HG03575 (cell line): ENCODE measurements around the gene NOL9.
"Not testable (repeated sequence)": the region's sequence is repeated elsewhere in the genome, so short reads cannot be mapped to it uniquely, and the experiment has no call there.

Experiments
- ATAC-seq: cut with Tn5 transposase; IDR thresholded peaks from one replicate; pipeline ENCODE4 v1.9.1; 2021; ENCODE audit not compliant: unreplicated experiment, insufficient number of reproducible peaks, low FRiP score; ENCODE audit errors: extremely low read depth

Gene NOL9

DNA sequence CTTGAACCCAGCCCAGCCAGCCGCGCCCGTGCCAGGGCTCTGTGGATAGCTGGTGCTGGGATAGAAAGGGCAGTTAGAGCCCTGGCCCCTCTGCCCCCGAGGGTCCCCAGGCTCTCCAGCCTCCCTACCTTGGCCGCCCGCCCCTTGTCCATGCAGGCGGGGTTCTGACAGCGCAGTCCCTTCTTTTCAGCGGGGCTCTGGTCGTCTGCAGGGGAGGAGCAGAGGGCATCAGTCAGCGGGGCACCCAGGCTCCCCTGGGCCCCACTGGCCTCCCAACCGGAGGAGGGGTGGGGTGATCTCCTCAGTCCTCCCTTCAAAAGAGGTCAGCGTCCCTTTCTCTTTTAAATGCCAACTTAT, 58.0 kb downstream of the NOL9 start:
- no peak for ATAC-seq

DNA sequence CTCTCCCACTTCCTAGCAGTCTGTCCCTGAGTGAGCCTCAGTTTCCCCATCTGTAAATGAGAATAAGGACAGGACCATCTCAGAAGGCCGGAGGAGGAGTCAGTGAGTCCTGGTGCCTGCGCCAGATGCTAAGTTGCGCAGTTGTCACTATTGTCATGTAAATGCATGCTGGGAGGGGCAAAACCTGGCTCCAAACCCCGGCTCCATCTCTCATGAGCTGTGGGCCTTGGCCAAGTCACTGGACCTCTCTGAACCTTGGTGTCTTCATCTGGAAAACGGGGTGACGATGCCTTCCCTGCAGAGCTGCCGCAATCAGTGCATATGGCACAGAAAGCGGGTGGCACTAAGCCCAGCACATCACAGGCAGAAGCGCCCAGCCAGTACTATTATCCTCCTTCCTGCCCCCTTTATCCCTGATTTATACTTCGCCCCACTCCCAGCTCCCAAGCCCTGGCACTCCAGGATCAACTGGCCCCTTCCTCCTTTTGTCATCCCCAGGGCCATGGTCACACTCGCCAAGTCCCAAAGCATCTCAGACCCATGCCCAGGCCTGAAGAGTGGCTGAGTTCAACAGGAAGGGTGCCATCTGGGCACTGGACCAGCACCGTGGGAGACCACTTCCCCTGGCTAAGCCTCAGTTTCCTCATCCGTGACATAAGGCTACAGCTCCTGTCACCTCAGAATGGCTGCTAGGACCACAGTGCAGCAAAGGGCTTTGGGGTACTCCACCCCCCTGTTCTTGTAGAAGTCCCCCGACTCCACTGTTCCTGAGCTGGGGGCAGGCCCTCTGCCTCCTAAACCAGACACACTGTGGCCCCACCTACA, 58.6 kb downstream of the NOL9 start:
- no peak for ATAC-seq

DNA sequence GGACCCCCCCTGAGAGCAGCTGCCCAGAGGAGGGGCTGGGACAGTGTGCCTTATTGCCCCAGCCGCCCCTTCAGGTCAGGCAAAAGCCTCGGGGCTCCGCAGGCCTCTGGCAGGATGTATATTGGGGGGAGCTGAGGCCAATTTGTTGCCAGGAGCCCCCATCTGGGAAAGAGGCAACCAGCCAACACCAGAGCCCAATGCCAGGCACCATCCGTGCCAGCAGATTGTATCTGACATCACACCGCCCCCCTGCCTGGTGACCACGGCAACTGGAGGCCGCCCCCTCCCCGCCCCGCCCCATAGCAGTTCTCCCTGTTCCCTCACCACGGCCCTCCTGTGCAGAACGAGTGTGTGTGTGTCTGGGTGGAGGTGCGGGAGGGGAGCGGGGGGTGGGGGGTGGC, 59.3 kb downstream of the NOL9 start:
- ATAC-seq: no peak

DNA sequence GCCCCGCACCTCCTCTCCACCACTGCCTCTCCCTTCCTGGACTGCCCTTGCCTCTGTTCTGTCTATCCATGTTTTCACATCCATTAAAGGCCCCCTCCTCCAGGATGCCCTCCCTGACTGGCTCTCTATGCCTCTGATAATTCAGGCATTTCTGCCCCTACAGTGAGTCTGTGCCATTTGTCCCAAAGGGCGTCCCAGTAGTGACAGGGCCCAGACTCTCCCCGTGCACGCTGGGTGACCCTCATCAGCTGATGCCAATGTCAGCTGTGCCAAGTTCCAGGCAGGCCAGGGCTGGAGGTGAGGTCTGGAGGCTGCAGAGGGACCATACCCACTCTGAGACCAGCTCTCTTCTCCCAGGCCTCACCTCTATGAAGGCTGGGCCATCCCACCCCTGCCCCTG, 59.7 kb downstream of the NOL9 start:
- ATAC-seq: no peak

DNA sequence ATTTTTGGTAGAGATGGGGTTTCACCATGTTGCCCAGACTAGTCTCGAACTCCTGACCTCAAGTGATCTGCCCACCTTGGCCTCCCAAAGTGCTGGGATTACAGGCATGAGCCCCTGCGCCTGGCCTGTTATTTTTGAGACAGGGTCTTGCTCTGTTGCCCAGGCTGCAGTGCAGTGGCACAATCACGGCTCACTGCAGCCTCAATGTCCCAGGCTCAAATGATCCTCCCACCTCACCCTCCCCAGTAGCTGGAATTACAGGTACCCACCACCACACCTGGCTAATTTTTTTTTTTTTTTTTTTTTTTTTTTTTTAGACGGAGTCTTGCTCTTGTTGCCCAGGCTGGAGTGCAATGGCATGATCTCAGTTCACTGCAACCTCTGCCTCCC, 60.5 kb downstream of the NOL9 start:
- not testable (repeated sequence) for ATAC-seq

DNA sequence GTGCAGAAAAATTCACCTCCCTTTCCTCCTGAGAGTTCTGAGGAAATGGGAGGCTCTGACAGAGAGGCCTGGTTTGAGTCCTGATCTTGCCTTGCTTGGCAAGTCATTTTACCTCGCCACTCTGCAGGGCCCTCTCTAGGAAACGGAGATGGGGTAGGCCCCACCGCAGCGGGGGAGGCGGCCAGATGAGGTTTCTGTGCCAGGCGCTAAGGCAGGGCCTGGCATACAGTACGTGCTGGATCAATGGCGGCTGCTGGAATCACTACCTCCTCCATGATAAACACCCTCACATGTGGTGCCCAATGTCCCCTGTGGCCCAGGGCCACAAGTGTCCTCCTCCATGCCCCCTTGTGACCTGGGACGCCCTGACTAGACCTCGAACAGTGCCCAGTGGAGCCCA, 62.3 kb downstream of the NOL9 start:
- no peak for ATAC-seq

DNA sequence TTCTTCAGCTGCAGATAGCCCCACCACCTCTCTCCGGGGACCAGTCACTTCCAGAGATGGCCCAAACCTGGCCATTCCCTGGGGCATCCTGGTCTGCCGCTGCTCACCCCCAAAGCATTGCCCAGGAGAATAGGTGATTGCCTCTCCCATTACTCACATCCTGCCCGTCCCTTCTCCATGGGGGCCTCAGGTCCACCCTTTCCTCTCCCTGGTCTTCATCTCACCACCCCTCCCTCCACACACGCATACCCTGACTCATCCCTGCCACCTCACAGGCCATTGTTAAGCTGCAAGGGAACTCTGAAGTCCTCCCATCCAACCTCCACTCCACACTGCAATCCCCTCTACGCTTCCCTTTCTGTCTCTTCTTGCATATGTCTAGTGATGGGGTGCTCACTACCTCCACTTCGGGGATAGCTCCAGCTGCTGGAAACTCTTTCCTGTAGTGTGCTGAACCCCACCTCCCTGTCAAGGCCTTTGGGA, 62.8 kb downstream of the NOL9 start, which contains the start of gene PLEKHG5:
PLEKHG5 (minus strand) TSS at position 188 of the 483 bp plus-strand sequence. CDS start 14,096 bp downstream, outside the sequence.
- ATAC-seq: no peak

DNA sequence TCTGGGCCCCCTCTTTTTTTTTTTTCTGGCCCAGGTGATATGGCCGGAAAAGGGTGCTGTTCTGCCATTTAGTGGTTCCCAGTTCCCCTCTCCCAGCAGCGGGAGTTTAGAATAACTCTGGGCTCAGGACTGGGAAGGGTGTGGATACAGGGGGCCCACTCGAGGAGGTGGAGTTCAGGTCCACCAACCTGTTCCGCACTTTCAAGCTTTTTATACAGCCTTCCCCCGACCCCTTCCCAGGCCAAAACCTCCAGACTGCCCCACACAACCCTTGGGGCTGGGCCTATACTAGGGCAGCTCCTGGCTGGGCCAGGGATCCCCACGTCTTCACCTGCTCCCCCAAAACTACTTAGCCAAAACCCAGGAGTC, 63.2 kb downstream of the NOL9 start:
- no peak for ATAC-seq

DNA sequence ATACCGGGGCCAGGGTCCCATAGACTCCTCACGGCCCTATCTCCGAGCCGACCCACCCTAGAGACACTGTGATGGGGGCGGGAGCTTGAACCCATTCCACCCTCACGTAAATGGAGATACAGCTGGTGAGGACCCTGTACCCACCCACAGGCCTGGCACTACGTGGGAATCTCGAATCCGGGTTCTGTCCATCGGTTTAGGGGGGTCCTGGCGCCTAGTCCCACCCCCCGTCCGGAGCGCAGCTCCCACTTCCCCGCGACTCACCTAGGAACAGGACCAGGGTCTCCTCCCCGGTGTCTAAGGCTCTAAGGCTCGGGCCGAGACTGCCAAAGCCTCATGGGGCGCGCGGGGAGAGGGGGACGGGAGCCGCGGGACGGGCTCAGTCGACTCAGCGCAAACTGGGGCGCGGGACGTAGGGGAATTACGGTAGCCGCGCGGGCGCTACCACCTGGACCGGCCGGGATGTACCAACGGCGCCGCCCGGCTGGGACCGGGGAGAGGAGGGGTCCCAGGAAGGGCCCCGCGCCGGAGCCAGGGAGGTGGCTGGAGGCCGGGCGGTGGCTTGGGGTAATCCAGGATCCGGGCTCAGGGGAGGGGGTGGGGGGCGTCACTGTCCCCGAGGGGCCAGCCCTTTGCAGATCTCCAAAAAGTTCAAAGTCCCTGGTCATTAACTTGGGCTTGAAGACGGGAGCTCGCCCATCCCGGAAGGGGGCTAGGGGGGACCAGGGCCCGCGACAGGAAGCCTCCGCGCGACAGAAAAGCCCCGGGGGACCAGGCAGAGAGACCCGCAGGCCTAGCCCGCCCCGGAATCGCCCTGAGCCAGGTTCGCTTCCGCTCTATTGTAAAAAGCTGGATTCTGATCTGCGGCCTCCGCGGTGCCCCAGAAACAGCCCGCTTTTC, 63.9 kb downstream of the NOL9 start:
- ATAC-seq: no peak

DNA sequence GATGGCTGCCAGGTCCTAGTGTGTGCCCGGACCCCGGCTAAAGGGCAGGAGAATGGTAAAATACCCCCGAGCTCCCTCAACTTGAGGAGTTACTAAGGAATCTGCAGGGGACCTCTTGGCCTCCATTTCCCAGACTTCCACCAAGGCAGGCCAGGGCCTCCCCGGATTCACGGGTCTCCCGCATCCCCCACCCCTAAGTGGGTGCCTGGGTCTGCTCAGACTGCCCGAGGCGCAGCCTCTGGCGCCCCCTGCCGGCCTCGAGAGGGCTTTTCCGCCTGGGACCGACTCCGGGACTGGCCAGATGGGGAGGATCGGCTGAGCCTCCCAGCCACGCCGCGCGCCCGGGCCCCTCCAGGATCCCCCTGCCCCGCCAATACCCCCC, 64.5 kb downstream of the NOL9 start:
- no peak for ATAC-seq

DNA sequence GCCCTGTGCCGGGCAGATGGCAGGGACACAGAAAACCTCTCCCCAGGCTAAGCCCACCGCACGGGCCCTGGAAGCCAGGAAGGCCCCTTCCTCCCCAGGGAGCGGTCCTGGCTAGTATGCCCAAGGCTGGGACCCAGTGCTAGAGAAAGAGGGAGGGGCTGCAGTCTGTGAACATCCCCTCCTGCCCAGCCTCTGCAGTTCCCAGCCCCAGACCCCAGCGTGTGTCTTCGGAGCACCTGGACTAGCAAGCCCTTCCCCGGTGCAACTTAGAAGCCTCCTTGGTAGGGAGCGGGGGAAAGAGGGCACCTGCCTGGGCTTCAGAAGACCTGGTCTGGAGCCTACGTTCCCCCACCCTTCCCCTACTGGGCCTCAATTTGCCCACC, 64.9 kb downstream of the NOL9 start:
- ATAC-seq: no peak

DNA sequence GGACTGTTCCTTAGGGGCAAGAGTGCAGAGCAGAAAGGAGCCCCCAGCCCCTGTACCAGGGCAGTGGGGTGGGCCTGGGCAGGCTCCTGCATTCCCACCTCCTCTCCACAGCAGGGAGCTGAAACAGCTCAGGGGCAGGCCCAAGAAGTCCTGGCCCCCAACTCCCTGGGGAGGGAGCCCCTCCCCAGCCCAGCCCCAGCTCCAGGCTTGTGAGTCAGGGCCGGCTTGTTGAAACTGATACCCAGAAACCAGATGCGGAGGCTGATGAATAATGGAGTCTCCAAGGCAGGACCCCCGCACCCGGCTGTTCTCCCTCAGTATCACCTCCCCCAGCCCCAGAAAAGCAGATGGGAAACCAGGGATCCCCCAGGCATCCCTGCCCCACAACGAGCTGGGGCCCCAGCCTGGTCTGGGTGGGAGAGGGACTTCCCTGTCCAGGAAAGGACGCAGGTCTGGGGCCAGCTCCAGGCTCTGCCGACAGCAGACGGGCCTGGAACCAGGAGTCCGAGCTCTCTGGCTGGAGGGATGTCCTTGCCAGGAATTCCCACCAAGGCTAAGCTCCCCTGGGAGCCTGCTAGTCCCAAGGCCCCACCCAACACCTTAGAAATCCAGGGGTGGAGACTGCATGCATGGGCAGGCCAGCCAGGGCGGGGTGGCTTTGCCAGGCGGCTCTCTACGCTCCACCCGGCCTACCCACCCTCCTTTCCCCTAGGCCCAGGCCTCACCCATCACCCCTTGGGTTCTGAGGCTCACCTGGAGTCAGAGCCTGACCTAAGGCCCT, 65.5 kb downstream of the NOL9 start:
- ATAC-seq: no peak

DNA sequence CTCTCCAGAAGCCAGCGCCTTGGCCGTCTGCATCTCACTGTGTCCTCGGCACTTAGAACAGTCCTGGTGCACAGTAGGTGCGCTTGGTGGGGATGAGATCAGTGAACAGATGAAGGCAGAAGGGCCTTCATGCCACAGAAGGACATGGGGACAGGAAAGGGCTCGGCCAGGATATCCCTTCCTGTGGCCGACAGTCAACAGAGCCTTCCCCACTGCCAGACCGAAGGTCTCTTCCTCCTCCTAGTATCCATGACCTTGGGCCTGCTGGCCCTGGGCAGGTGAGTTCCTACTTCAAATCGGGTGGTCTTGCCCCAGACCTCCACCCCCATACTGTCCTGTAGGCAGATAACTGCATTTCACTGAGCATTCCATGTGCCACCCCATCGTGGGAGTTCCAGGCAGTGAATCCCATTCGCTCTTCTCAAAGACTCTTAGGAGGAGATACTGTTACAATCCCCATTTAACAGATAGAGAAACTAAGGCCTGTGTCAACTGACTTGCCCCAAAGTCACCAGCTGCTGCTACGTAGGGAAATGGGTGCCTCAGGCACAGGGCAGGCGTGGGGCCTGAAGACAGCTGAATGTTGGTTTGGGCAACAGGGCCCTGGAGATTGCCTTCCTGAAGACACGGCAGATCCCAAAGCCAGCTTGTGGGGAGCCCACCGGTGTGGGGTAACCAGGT, 66.4 kb downstream of the NOL9 start:
- no peak for ATAC-seq

DNA sequence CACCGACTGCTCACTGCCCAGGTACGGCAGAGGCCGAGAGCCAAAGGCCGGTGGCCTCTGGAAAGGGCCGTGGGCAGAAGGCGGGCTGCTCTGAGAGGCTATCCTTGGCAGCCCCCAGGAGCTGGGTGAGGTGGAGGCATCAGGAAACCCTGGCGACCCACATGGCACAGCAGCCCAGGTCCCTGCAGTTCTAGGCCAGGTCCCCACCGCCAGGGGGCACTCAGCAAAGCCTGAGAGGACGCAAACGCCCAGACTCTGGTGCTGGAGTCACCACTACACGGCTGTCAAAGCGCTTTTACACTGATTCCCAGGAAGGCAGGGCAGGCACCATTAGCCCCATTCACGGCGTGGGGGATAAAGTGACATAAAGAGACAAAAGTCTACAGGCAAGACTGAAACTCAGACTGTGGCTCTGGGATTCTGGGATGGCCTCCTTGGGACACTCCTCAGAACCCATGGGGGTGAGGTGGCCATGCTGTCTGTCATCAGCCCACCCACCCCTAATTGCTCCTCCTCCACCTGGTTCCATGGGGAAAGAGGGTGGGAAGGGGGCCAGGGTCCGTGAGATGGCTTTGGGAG, 67.8 kb downstream of the NOL9 start:
- no peak for ATAC-seq

DNA sequence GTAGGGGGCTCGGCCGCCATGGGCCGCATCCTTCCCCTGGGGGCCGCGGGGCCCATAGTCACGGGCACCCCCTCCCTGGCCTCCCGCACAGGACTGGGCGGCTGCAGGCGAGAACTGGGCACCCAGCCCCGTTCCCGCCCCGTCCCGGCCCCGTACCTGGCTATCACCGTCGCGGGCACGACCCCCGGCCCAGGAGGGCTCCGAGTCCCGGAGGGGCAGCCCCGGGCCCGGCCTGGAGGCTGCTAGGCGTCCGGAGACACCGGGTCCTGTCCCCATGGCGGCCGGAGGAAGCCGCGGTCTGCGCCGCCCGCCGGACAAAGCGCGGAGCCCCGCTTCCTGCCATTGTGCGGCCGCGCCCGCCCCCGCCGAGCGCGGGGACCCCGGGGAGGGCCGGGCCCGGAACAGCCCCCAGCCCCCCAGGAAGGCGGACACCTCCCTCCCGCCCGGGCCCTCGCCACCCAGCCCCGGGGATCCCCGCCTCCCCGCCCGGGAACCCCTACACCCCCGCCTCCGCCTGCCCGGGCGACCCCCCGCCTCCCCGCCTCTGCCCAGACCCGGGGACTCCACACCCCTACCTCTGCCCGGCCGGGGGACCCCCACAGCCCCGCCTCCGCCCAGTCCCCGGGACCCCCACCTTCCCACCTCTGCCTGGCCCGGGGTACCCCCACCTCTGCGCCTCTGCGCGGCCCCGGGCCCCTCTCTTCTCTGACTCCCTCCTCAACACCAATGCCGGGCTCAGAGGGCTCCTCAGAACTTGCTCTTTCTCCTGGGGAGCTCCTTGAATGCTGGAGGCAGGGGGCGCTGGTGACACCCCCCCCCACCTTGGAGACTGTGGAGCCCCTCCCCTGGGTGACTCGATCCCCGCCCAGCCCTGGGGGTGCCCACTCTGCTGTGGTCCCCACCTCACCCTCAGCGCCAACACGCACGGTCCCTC, 68.9 kb downstream of the NOL9 start:
- ATAC-seq: no peak

DNA sequence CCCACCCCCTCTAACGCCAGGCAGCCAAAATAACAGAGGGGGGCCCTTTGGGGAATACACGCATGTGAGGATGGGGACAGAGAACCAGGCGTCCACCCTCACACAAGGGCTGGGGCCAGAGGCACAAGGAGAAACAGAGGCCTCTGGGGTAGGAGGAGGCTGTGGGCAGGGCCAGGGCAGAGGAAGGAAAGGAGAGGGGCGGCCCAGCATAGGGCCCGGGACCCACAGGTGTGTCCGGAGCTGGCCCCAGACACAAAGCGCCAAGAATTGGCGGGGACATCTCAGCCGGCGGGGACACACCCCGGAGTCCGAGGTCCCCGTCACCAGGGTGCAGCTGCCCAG, 69.5 kb downstream of the NOL9 start:
- no peak for ATAC-seq

DNA sequence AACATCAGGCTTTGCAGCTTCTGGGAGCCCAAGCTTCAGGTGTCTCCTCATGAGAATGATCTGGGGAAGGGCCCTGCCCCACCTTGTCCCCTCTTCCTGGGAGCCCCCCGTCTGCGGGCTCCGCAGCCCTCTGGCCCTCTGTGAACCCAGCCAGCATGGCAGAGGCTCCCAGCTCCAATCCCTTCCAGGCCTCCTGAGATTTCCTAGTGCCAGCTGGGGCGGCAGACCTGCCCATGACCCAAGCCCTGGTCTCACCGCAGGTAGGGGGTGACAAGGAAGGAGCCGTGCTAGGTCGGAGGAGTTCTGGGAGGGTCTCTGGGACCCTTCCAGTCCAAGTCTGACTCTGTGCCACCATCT, 70.6 kb downstream of the NOL9 start:
- no peak for ATAC-seq
